ENCODE results near the gene MARK3.
"Not testable (repeated sequence)": the region's sequence is repeated elsewhere in the genome, so short reads cannot be mapped to it uniquely, and the experiment has no call there.

MARK3 gene

GRCh38 chr14:103385152-103385928 lies at the start of gene MARK3:
Gene MARK3 (plus strand): TSS chr14:103385415. CDS start chr14:103386030, 615 bp downstream.
- peak; percentile 87 for FAIRE-seq

GRCh38 chr14:103336191-103336590 lies 49.0 kb upstream of the MARK3 start:
- FAIRE-seq = no peak

- no peak for FAIRE-seq
These were observed 47.4 kb upstream of the MARK3 start for GRCh38 chr14:103337794-103338193.

GRCh38 chr14:103339561-103339960 lies 45.7 kb upstream of the MARK3 start:
- no peak for FAIRE-seq

GRCh38 chr14:103340480-103341212 lies 44.6 kb upstream of the MARK3 start:
- FAIRE-seq = no peak

GRCh38 chr14:103341250-103342129 lies 43.7 kb upstream of the MARK3 start:
- FAIRE-seq = no peak

- FAIRE-seq = no peak
These were observed 41.9 kb upstream of the MARK3 start for GRCh38 chr14:103343164-103343879.

GRCh38 chr14:103343905-103344797 lies 41.1 kb upstream of the MARK3 start:
- FAIRE-seq = no peak

- no peak for FAIRE-seq
These were observed 38.9 kb upstream of the MARK3 start for GRCh38 chr14:103346286-103346685.

- FAIRE-seq = no peak
These were observed 38.0 kb upstream of the MARK3 start for GRCh38 chr14:103347091-103347815.

GRCh38 chr14:103348154-103348553 lies 37.1 kb upstream of the MARK3 start:
- FAIRE-seq = no peak

GRCh38 chr14:103349982-103350381 lies 35.2 kb upstream of the MARK3 start:
- no peak for FAIRE-seq

- no peak for FAIRE-seq
These were observed 31.9 kb upstream of the MARK3 start for GRCh38 chr14:103353362-103353761.

GRCh38 chr14:103354141-103354540 lies 31.1 kb upstream of the MARK3 start:
- FAIRE-seq = no peak

GRCh38 chr14:103356024-103356682 lies 29.1 kb upstream of the MARK3 start:
- FAIRE-seq = peak; percentile 43

GRCh38 chr14:103357552-103357951 lies 27.7 kb upstream of the MARK3 start:
- not testable (repeated sequence) for FAIRE-seq

- no peak for FAIRE-seq
These were observed 24.7 kb upstream of the MARK3 start for GRCh38 chr14:103360548-103360947.

- FAIRE-seq = no peak
These were observed 23.3 kb upstream of the MARK3 start for GRCh38 chr14:103361867-103362266.

- no peak for FAIRE-seq
These were observed 22.4 kb upstream of the MARK3 start for GRCh38 chr14:103362780-103363179.

- no peak for FAIRE-seq
These were observed 18.5 kb upstream of the MARK3 start for GRCh38 chr14:103366741-103367140.

Measured in islet of Langerhans (tissue), 1 donor.